Upper lobe of left lung (tissue), 4 donors: ENCODE measurements around the gene DNAH9.

ENCODE experiments used
- EP300 ChIP-seq, 4 donors: sonication (generic); formaldehyde crosslinking; IDR thresholded peaks; one replicate each; pipeline ENCODE4 v1.5.1; 2017; ENCODE audit warnings: antibody characterized with exemption in 4 of 4, control low read depth in 2 of 4
- POLR2A ChIP-seq, 4 donors: fragments of 450-650 bp; IDR thresholded peaks; one replicate each; pipeline ENCODE4 v1.5.1; 2016 to 2017; ENCODE audit warnings: antibody characterized with exemption in 4 of 4, mild to moderate bottlenecking in 2 of 4
- POLR2AphosphoS5 ChIP-seq, 2 donors: sonication (generic); formaldehyde crosslinking; IDR thresholded peaks; one replicate each; pipeline ENCODE4 v1.5.1; 2017; ENCODE audit warnings: antibody characterized with exemption in 2 of 2
- TF ChIP-seq, protein P1 (sequence below), 6 experiments: fragments of 450-650 bp in 4 of 6; fragments of 200-600 bp in 2 of 6; sonication (generic) in 2 of 6; IDR thresholded peaks; one replicate each; pipeline ENCODE4 v1.5.1; 2016 to 2019; ENCODE audit warnings: antibody characterized with exemption in 6 of 6

- TF ChIP-seq POLR2AphosphoS5 (IDR thresholded peaks at IDR 0.05) (no peak), POLR2A (IDR thresholded peaks at IDR 0.05) (no peak), EP300 (IDR thresholded peaks at IDR 0.05) (no peak)
- TF ChIP-seq, protein P1, sequence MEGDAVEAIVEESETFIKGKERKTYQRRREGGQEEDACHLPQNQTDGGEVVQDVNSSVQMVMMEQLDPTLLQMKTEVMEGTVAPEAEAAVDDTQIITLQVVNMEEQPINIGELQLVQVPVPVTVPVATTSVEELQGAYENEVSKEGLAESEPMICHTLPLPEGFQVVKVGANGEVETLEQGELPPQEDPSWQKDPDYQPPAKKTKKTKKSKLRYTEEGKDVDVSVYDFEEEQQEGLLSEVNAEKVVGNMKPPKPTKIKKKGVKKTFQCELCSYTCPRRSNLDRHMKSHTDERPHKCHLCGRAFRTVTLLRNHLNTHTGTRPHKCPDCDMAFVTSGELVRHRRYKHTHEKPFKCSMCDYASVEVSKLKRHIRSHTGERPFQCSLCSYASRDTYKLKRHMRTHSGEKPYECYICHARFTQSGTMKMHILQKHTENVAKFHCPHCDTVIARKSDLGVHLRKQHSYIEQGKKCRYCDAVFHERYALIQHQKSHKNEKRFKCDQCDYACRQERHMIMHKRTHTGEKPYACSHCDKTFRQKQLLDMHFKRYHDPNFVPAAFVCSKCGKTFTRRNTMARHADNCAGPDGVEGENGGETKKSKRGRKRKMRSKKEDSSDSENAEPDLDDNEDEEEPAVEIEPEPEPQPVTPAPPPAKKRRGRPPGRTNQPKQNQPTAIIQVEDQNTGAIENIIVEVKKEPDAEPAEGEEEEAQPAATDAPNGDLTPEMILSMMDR (IDR thresholded peaks at IDR 0.05) = no peak
These were observed 301.8 kb downstream of the DNAH9 start for GRCh38 chr17:11900041-11900476.
